Stimulated activated CD8-positive, alpha-beta memory T cell treated with anti-CD3 and anti-CD28 coated beads, Interleukin-12 subunit alpha, Interleukin-12 subunit beta, amount 100 ng/mL, for 4 hours (primary cell): ENCODE measurements around the gene PRLH.

ENCODE experiments used
- DNase-seq: peaks from one replicate; pipeline ENCODE4 v3.0.0-alpha.2; 2020; ENCODE audit warnings: low read depth

Gene PRLH

GRCh38 chr2:237539681-237540080, 26.7 kb upstream of the PRLH start:
- DNase-seq = no peak

- DNase-seq = no peak
These were observed 26.1 kb upstream of the PRLH start for GRCh38 chr2:237540223-237540775.

- no peak for DNase-seq
These were observed 25.6 kb upstream of the PRLH start for GRCh38 chr2:237540823-237541222.

- DNase-seq = no peak
These were observed 25.1 kb upstream of the PRLH start for GRCh38 chr2:237541243-237541642.

- DNase-seq = no peak
These were observed 24.2 kb upstream of the PRLH start for GRCh38 chr2:237542001-237542704.

GRCh38 chr2:237546040-237546875, 20.1 kb upstream of the PRLH start:
- no peak for DNase-seq

GRCh38 chr2:237546876-237547395, 19.4 kb upstream of the PRLH start:
- no peak for DNase-seq

GRCh38 chr2:237547841-237548416, 18.4 kb upstream of the PRLH start:
- DNase-seq = no peak

- no peak for DNase-seq
These were observed 17.2 kb upstream of the PRLH start for GRCh38 chr2:237549216-237549615.

GRCh38 chr2:237549643-237550415, 16.5 kb upstream of the PRLH start:
- no peak for DNase-seq

GRCh38 chr2:237551071-237551574, 15.3 kb upstream of the PRLH start:
- DNase-seq = no peak

- no peak for DNase-seq
These were observed 13.5 kb upstream of the PRLH start for GRCh38 chr2:237552908-237553307.

GRCh38 chr2:237553948-237554347, 12.4 kb upstream of the PRLH start:
- no peak for DNase-seq

GRCh38 chr2:237555560-237555959, 10.8 kb upstream of the PRLH start:
- DNase-seq = no peak

- DNase-seq = no peak
These were observed 9.4 kb upstream of the PRLH start for GRCh38 chr2:237556773-237557632.

- no peak for DNase-seq
These were observed 8.8 kb upstream of the PRLH start for GRCh38 chr2:237557633-237558015.

- DNase-seq = no peak
These were observed 7.3 kb upstream of the PRLH start for GRCh38 chr2:237558961-237559641.

- no peak for DNase-seq
These were observed 5.2 kb upstream of the PRLH start for GRCh38 chr2:237561221-237561620.

- no peak for DNase-seq
These were observed 2.6 kb upstream of the PRLH start for GRCh38 chr2:237563816-237564215.

GRCh38 chr2:237564526-237565131, 1.7 kb upstream of the PRLH start:
- DNase-seq = no peak
